GM12878 (cell line): Measurements from ENCODE around the gene ANKRD30A.

ENCODE experiments used
- FOXK2 ChIP-seq: fragments of 450-650 bp; IDR thresholded peaks from 2 replicates; pipeline ENCODE4 v1.6.1; 2017; ENCODE audit warnings: mild to moderate bottlenecking, moderate library complexity
- POLR2A ChIP-seq: IDR thresholded peaks from 2 replicates; pipeline ENCODE4 v1.6.1; 2011; ENCODE audit warnings: low read depth, mild to moderate bottlenecking, low read length
- SUPT20H ChIP-seq: IDR thresholded peaks from 2 replicates; pipeline ENCODE4 v1.6.1; 2011; ENCODE audit warnings: low read depth, mild to moderate bottlenecking, low read length, moderate library complexity, borderline replicate concordance; ENCODE audit not compliant: control insufficient read depth
- SUZ12 ChIP-seq: fragments of 200-600 bp; sonication (generic); IDR thresholded peaks from one replicate; pipeline ENCODE4 v1.6.1; 2018; ENCODE audit warnings: antibody characterized with exemption, mild to moderate bottlenecking; ENCODE audit not compliant: unreplicated experiment

GRCh38 chr10:37390926-37391325 lies 265.5 kb downstream of the ANKRD30A start:
- TF ChIP-seq SUZ12 (no peak), FOXK2 (no peak), POLR2A (no peak), SUPT20H (no peak)
